Endothelial cell of umbilical vein (primary cell): ENCODE results near the gene ZG16. TPM values are rescaled to one million over a fixed set of nuclear protein-coding genes. Genes with fewer than 3 reads are reported as not detected.

ENCODE experiments used
- BruUV-seq: library from RNA; stranded (reverse); fragments of 400-500 nt; replicated peaks from 2 replicates; lab custom pipeline; 2021; lab: Mats Ljungman, UMichigan
- CTCF ChIA-PET: fragments of 300-600, 350-600 bp; sonication (Branson Sonifier 250); formaldehyde crosslinking; loops from one replicate; lab custom pipeline; 2021; ENCODE audit warnings: antibody characterized with exemption, inconsistent platforms; lab: Charles Lee
- POLR2A ChIA-PET: fragments of 300-600, 350-600 bp; sonication (Branson Sonifier 250); formaldehyde crosslinking; loops from one replicate; lab custom pipeline; 2021; ENCODE audit warnings: antibody characterized with exemption, inconsistent platforms; lab: Charles Lee
- DNase-seq: peaks from one replicate; pipeline ENCODE4 v3.0.0-alpha.2; 2011; ENCODE audit warnings: low read depth, low spot score
- FAIRE-seq: peaks from 2 replicates; lab custom pipeline; 2011; peaks lifted over from hg19 to GRCh38; lab: Jason Lieb, UNC
- H2AFZ ChIP-seq: 2 replicates; pipeline ENCODE4 v1.6.0; 2012; ENCODE audit warnings: low read depth, low read length, control low read depth, inconsistent platforms
- H3K27ac ChIP-seq: 2 replicates; pipeline ENCODE4 v1.5.1; 2011; ENCODE audit warnings: low read depth, mild to moderate bottlenecking, control low read depth, low read length, moderate library complexity; ENCODE audit not compliant: insufficient read depth
- H3K27me3 ChIP-seq, 2 experiments: 2 replicates each; pipeline versions ENCODE4 v1.6.0 to v1.6.1; 2011; ENCODE audit warnings: low read length in 2 of 2, mixed read lengths in 1 of 2; ENCODE audit not compliant: control insufficient read depth in 2 of 2, insufficient read depth in 2 of 2
- H3K36me3 ChIP-seq, 2 experiments: 2 replicates in 1 of 2; 3 replicates in 1 of 2; pipeline ENCODE4 v1.5.1; 2011; ENCODE audit warnings: low read length in 2 of 2, mild to moderate bottlenecking in 1 of 2, moderate library complexity in 1 of 2; ENCODE audit not compliant: control insufficient read depth in 2 of 2, insufficient read depth in 2 of 2; ENCODE audit errors: extremely low read depth in 1 of 2
- H3K4me1 ChIP-seq: 3 replicates; pipeline ENCODE4 v1.5.1; 2011; ENCODE audit warnings: mild to moderate bottlenecking, low read length; ENCODE audit not compliant: control insufficient read depth, insufficient read depth; ENCODE audit errors: extremely low read depth
- H3K4me2 ChIP-seq: 2 replicates; pipeline ENCODE4 v1.6.1; 2011; ENCODE audit warnings: low read length, control low read depth, mixed read lengths; ENCODE audit not compliant: insufficient read depth
- H3K4me3 ChIP-seq, 3 experiments: fragments of 200-600 bp in 1 of 3; sonication (generic), shearing (Covaris generic) in 1 of 3; replicated peaks in 1 of 3; 2 replicates each; pipeline ENCODE4 v1.5.1; 2011 to 2016; ENCODE audit warnings: control low read depth in 3 of 3, low read length in 3 of 3, mild to moderate bottlenecking in 2 of 3, inconsistent platforms in 1 of 3, low read depth in 1 of 3, moderate library complexity in 1 of 3; ENCODE audit not compliant: insufficient read depth in 1 of 3
- H3K79me2 ChIP-seq: 2 replicates; pipeline ENCODE4 v1.6.0; 2012; ENCODE audit warnings: low read length, inconsistent platforms; ENCODE audit not compliant: control insufficient read depth, insufficient read depth
- H3K9ac ChIP-seq: replicated peaks from 2 replicates; pipeline ENCODE3; 2011; ENCODE audit warnings: low read length, control low read depth; ENCODE audit not compliant: insufficient read depth; ENCODE audit errors: extremely low read depth
- H3K9me1 ChIP-seq: replicated peaks from 3 replicates; pipeline ENCODE4 v1.6.0; 2011; ENCODE audit warnings: mild to moderate bottlenecking, low read length; ENCODE audit not compliant: control insufficient read depth, insufficient read depth; ENCODE audit errors: extremely low read depth
- H3K9me3 ChIP-seq: replicated peaks from 2 replicates; pipeline ENCODE4 v1.5.1; 2012; ENCODE audit warnings: low read length, inconsistent platforms; ENCODE audit not compliant: control insufficient read depth, insufficient read depth
- H4K20me1 ChIP-seq: replicated peaks from 2 replicates; pipeline ENCODE3; 2011; ENCODE audit warnings: mild to moderate bottlenecking, low read length; ENCODE audit not compliant: control insufficient read depth, insufficient read depth; ENCODE audit errors: extremely low read depth
- EZH2 ChIP-seq: IDR thresholded peaks from 2 replicates; pipeline ENCODE4 v1.6.1; 2012; ENCODE audit warnings: borderline replicate concordance, low read depth, mild to moderate bottlenecking, moderate library complexity, low read length, inconsistent platforms; ENCODE audit not compliant: severe bottlenecking
- FOS ChIP-seq: IDR thresholded peaks from 2 replicates; pipeline ENCODE4 v1.6.1; 2011; ENCODE audit warnings: mild to moderate bottlenecking, low read length, moderate library complexity, borderline replicate concordance; ENCODE audit not compliant: insufficient read depth
- GATA2 ChIP-seq: IDR thresholded peaks from 2 replicates; pipeline ENCODE4 v1.7.0; 2011; ENCODE audit warnings: low read depth, mild to moderate bottlenecking, moderate library complexity, mixed read lengths, low read length; ENCODE audit not compliant: insufficient read length, insufficient read depth
- JUN ChIP-seq: IDR thresholded peaks from 2 replicates; pipeline ENCODE4 v1.6.1; 2011; ENCODE audit warnings: borderline replicate concordance, low read depth; ENCODE audit not compliant: insufficient read length, insufficient read depth
- MYC ChIP-seq: IDR thresholded peaks from one replicate; pipeline ENCODE4 v1.6.1; 2011; ENCODE audit warnings: mild to moderate bottlenecking, low read depth, low read length
- POLR2A ChIP-seq: IDR thresholded peaks from 2 replicates; pipeline ENCODE4 v1.6.1; 2012; ENCODE audit warnings: low read depth, mild to moderate bottlenecking, control low read depth, low read length
- POLR2AphosphoS5 ChIP-seq: IDR thresholded peaks from 2 replicates; pipeline ENCODE4 v1.6.1; 2012; ENCODE audit warnings: low read depth, mild to moderate bottlenecking, control low read depth, low read length, moderate library complexity; ENCODE audit not compliant: insufficient read depth
- dilution Hi-C: fragments of 300-500 bp; cut with MboI; formaldehyde crosslinking; loops from one replicate; pipeline ENCODE4 v1.15.0; 2019; ENCODE audit warnings: low sequenced_read_pairs; ENCODE audit not compliant: extremely low pct_ligation_motif_present
- intact Hi-C: fragments of 100-400 bp; cut with micrococcal nuclease; formaldehyde crosslinking; loops from one replicate; pipeline ENCODE4 v1.10.0; 2022
- polyA plus RNA-seq, 4 experiments: library from polyadenylated mRNA; depleted of rRNA in 3 of 4; stranded (reverse) in 3 of 4; unstranded in 1 of 4; fragments of >200 nt; gene quantifications; 2 replicates each; pipeline versions ENCODE4 v1.2.1 to v1.2.3, GENCODE V29; 2011 to 2012; ENCODE audit warnings: missing spikeins in 1 of 4
- total RNA-seq: library from RNA; stranded (reverse); gene quantifications from 2 replicates; pipeline ENCODE4 v1.2.3, GENCODE V29; 2021
- TF ChIP-seq, protein P1 (sequence below), 2 donors: IDR thresholded peaks; 1 replicate in 1 of 2; 2 replicates in 1 of 2; pipeline ENCODE4 v1.5.1; 2011; ENCODE audit warnings: low read length in 2 of 2, mild to moderate bottlenecking in 2 of 2, moderate library complexity in 2 of 2, control low read depth in 1 of 2, inconsistent platforms in 1 of 2, low read depth in 1 of 2; ENCODE audit not compliant: insufficient read depth in 1 of 2; ENCODE audit errors: extremely low read depth in 1 of 2
- TF ChIP-seq, protein P2 (sequence below): IDR thresholded peaks from 2 replicates; pipeline ENCODE4 v1.6.1; 2011; ENCODE audit not compliant: insufficient read depth, insufficient read length

Gene ZG16
- total and polyA plus RNA-seq, 2 donors (not counting 3 experiments of a cell fraction or from before 2014, with no cell fraction given) = not detected

DNA sequence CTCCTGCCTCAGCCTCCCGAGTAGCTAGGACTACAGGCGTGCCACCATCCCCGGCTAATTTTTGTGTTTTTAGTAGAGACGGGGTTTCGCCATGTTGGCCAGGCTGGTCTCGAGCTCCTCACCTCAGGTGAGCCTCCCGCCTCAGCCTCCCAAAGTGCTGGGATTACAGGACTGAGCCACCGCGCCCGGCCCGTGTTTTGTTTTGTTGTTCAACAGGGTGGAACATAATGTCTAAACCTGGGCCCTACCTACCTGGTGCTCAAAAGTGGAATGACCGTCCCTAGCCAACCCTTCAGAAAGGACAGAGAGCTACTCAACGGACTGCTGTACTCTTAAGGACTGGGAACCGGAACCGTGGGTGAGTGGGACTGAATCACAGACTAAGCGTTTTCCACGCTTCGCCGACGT is 11.7 kb downstream of the ZG16 start:
- TF ChIP-seq EZH2 (no peak), POLR2AphosphoS5 (no peak), GATA2 (no peak), MYC (no peak), FOS (no peak), JUN (no peak), POLR2A (no peak)
- TF ChIP-seq, protein P1, sequence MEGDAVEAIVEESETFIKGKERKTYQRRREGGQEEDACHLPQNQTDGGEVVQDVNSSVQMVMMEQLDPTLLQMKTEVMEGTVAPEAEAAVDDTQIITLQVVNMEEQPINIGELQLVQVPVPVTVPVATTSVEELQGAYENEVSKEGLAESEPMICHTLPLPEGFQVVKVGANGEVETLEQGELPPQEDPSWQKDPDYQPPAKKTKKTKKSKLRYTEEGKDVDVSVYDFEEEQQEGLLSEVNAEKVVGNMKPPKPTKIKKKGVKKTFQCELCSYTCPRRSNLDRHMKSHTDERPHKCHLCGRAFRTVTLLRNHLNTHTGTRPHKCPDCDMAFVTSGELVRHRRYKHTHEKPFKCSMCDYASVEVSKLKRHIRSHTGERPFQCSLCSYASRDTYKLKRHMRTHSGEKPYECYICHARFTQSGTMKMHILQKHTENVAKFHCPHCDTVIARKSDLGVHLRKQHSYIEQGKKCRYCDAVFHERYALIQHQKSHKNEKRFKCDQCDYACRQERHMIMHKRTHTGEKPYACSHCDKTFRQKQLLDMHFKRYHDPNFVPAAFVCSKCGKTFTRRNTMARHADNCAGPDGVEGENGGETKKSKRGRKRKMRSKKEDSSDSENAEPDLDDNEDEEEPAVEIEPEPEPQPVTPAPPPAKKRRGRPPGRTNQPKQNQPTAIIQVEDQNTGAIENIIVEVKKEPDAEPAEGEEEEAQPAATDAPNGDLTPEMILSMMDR (IDR thresholded peaks at IDR 0.05; ENCODE audit: extremely low read depth in 1 of 2, insufficient read depth in 1 of 2, low read depth in 1 of 2, low read length in 2 of 2) = no peak
- TF ChIP-seq, protein P2, sequence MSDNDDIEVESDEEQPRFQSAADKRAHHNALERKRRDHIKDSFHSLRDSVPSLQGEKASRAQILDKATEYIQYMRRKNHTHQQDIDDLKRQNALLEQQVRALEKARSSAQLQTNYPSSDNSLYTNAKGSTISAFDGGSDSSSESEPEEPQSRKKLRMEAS = no peak
- intact Hi-C loops = loop anchor here (1.0 to 5.0 kb wide), 5 partner anchors 16 to 188 kb away; partner anchors contain the start of genes CDIPT and PAGR1
- no peaks in the 10 kb centered on the region for H4K20me1 ChIP-seq

More for the DNA sequence above, 11.7 kb downstream of the ZG16 start:
- Histone ChIP-seq H3K79me2 (peaks cover 42% of the 10 kb centered on the region), H3K9ac (peak overlapping the region; percentile 53), H3K4me1 (peaks cover 28% of the 10 kb centered on the region), H3K9me1 (no peaks in the 10 kb centered on the region), H3K9me3 (no peaks in the 10 kb centered on the region), H3K36me3 (no peaks in the 10 kb centered on the region), H2AFZ (peak overlapping the region; percentile 98), H3K27me3 (no peaks in the 10 kb centered on the region), H3K4me3 (peak overlapping the region; percentile 33 to 44 (median 43)), H3K4me2 (peak overlapping the region; percentile 62), H3K27ac (no peak overlapping the region)
- BruUV-seq = TSS peak; percentile 40
- FAIRE-seq (peak; percentile 59), DNase-seq (no peak)
- ChIA-PET POLR2A (interaction anchor here (1.0 to 1.2 kb wide), 3 partner anchors 14 to 184 kb away, joined by 3 to 9 read pairs (median 3); partner anchors contain the start of gene TAOK2), CTCF (interaction anchor here (0.6 to 6.3 kb wide), 16 partner anchors 10 to 99 kb away, joined by 3 to 34 read pairs (median 4); partner anchors contain the start of genes CDIPT and PAGR1)
- dilution Hi-C loops = no loop called here
